Neural crest cell (in vitro differentiated cells): ENCODE results near the gene ATG10. TPM values are rescaled to one million over a fixed set of nuclear protein-coding genes. Genes with fewer than 3 reads are reported as not detected.

Experiments used
- DNase-seq: peaks from one replicate; pipeline ENCODE4 v3.0.0; 2021; ENCODE audit warnings: low read depth, mixed read lengths, low spot score
- H3K27ac Mint-ChIP-seq: one replicate; pipeline ENCODE4 v1.8.0; 2021; ENCODE audit warnings: mild to moderate bottlenecking, mixed read lengths; ENCODE audit not compliant: unreplicated experiment
- H3K27me3 Mint-ChIP-seq: 2 replicates; pipeline ENCODE4 v1.8.0; 2021; ENCODE audit warnings: low read depth, mild to moderate bottlenecking, mixed read lengths
- H3K36me3 Mint-ChIP-seq: 2 replicates; pipeline ENCODE4 v1.8.0; 2021; ENCODE audit warnings: low read depth, mild to moderate bottlenecking, mixed read lengths
- H3K4me1 Mint-ChIP-seq: 2 replicates; pipeline ENCODE4 v1.8.0; 2021; ENCODE audit warnings: mixed read lengths
- H3K4me3 Mint-ChIP-seq: one replicate; pipeline ENCODE4 v1.8.0; 2021; ENCODE audit warnings: mild to moderate bottlenecking, mixed read lengths
- H3K9me3 Mint-ChIP-seq: 2 replicates; pipeline ENCODE4 v1.8.0; 2021; ENCODE audit warnings: mixed read lengths
- total RNA-seq: library from RNA; stranded (reverse); gene quantifications from 2 replicates; pipeline ENCODE4 v1.2.1, GENCODE V29; 2021
- TF ChIP-seq, protein P1 (sequence below): fragments of 200-600 bp; sonication (generic); conservative IDR thresholded peaks from 2 replicates; pipeline ENCODE4 v1.5.0; 2021; ENCODE audit warnings: antibody characterized with exemption, mild to moderate bottlenecking

The ATG10 gene
- total RNA-seq, 1 donor from 2014 or later = 5.9 TPM

DNA sequence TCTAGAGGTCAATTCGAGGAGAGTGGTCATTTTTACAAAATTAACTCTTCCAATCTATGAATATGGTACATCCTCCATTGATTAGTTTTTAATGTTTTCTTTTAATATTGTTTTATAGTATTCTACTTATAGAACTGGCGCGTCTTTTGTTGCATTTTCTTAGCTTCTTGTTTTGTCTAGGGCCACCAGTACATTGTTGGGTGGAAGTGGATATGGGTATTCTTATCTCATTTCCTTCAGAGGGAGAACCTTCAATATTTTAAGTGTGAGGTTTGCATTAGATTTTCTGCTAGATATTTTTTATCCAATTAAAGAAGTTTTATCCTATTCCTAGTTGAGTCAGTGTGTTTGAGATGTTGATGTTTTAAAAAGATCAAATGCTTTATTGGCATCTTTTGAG is 236.5 kb downstream of the ATG10 start:
- Mint-ChIP-seq H3K9me3 (no peaks in the 10 kb centered on the region), H3K27ac (no peak overlapping the region), H3K4me1 (no peaks in the 10 kb centered on the region), H3K4me3 (no peak overlapping the region), H3K36me3 (no peaks in the 10 kb centered on the region), H3K27me3 (no peaks in the 10 kb centered on the region)
- TF ChIP-seq, protein P1, sequence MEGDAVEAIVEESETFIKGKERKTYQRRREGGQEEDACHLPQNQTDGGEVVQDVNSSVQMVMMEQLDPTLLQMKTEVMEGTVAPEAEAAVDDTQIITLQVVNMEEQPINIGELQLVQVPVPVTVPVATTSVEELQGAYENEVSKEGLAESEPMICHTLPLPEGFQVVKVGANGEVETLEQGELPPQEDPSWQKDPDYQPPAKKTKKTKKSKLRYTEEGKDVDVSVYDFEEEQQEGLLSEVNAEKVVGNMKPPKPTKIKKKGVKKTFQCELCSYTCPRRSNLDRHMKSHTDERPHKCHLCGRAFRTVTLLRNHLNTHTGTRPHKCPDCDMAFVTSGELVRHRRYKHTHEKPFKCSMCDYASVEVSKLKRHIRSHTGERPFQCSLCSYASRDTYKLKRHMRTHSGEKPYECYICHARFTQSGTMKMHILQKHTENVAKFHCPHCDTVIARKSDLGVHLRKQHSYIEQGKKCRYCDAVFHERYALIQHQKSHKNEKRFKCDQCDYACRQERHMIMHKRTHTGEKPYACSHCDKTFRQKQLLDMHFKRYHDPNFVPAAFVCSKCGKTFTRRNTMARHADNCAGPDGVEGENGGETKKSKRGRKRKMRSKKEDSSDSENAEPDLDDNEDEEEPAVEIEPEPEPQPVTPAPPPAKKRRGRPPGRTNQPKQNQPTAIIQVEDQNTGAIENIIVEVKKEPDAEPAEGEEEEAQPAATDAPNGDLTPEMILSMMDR = no peak
- DNase-seq = no peak

DNA sequence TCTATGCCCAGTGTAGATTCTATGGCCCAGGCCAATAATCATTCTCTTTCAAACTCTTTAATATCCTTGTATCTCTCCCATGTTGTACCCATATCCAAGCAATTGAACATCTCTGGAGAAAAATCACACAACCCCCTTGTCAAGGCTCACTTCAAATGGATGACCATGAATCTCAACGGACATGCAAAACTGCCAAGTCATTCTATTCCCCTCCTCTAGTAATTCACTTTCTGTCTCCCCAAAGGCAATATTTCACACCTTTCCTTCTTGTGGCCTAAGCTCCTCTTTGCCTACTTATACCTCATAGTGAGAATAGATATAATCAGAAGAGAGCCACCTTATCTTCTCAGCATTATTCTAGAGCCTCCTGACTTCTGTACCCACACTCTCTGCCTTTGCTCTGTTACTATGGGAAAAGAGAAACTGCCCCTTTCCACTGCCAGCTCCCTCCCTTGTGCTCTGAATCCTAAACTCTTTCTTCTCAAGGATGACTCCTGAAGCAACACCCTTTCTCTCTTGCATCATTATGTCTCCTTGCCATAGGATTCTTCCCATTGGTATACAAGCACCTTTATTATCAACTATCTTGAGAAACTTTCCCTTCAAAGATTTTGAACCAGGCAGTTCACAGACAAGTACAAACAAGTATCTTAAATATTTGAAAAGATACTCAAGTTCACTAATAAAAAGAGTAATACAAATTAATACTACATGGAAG is 240.2 kb downstream of the ATG10 start:
- Mint-ChIP-seq H3K27ac (no peak overlapping the region), H3K4me1 (no peaks in the 10 kb centered on the region), H3K4me3 (no peak overlapping the region), H3K9me3 (no peaks in the 10 kb centered on the region), H3K36me3 (no peaks in the 10 kb centered on the region), H3K27me3 (no peaks in the 10 kb centered on the region)
- no peak for DNase-seq
- TF ChIP-seq, protein P1 = no peak

DNA sequence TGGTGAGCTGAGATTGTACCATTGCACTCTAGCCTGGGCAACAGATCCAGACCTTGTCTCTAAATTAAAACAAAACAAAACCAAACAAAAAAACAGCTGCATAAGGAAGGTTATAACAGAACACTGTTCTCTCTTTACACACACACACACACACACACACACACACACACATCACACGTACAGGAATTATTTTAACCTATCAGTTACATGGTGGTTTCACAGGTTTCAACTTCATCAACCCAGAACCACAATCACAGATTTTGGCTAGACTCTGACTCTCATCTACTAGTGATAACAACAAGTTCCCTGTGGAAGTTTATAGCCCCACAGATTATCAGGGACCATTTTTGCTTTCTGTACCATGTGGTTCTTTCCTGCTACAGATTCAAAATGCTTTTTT is 246.1 kb downstream of the ATG10 start:
- no peaks in the 10 kb centered on the region for H3K27me3 Mint-ChIP-seq
- no peak for DNase-seq
- H3K9me3 Mint-ChIP-seq = no peaks in the 10 kb centered on the region
- no peaks in the 10 kb centered on the region for H3K36me3 Mint-ChIP-seq
- H3K4me3 Mint-ChIP-seq = no peak overlapping the region
- TF ChIP-seq, protein P1 = no peak
- H3K27ac Mint-ChIP-seq = no peak overlapping the region
- no peaks in the 10 kb centered on the region for H3K4me1 Mint-ChIP-seq

DNA sequence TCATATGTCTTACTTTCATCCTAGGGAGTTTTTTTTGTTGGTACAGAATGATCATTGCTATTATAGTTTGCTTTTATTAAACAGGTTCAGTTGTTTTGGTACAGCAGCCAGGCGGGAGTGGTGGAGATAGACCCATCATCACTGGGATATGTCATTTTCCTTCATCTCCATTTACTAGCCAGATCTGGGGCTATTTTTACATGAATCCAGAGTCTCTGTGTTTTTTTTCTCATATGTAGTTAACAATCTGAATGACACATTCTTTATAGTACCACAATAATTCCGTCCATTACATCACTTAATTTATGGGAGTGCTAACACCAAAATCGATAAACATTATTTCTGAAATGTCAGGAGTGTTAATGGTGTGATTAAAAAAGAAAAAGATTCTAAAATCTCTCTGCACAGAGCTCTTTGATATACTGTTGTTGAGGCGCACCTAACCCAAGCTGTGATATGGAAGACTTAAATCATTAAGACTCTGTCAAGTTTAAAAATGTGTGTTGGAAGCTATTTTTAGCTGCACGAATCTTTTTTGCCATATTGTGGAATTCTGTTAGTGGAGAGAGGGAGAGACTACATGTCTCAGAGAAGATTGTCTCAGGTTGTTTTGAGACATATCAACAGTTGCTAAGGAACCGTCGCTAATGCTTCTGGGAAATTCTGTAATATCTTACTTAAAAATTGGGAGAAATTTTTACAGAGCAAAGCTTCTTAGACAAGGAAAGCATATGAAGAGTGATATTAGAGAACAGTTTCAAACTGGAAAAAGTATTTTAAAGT is 246.7 kb downstream of the ATG10 start:
- H3K27me3 Mint-ChIP-seq = no peaks in the 10 kb centered on the region
- TF ChIP-seq, protein P1 = no peak
- H3K36me3 Mint-ChIP-seq = no peaks in the 10 kb centered on the region
- H3K9me3 Mint-ChIP-seq = no peaks in the 10 kb centered on the region
- H3K4me3 Mint-ChIP-seq = no peak overlapping the region
- no peaks in the 10 kb centered on the region for H3K4me1 Mint-ChIP-seq
- DNase-seq = no peak
- H3K27ac Mint-ChIP-seq = no peak overlapping the region

DNA sequence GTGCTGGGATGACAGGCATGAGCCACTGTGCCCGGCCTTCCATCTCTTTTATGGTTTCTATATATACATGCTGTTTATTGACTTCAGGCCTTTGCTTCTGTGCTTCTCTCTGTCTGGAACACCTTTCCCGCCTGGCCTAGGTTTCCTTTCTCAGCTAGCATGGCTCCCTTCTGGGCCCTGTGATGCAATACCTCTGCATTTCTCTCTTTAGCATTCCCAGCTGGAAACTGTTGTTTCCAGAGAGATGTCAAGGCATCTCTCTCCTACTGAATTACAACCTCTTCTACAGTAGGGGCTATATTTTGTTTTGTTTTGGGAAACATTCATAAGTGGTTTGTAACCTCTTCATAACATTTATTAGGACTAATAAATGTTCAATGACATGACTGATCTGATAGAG is 249.2 kb downstream of the ATG10 start:
- no peak overlapping the region for H3K27ac Mint-ChIP-seq
- TF ChIP-seq, protein P1 = no peak
- DNase-seq = no peak
- H3K4me1 Mint-ChIP-seq = peaks cover 5% of the 10 kb centered on the region
- no peaks in the 10 kb centered on the region for H3K27me3 Mint-ChIP-seq
- no peaks in the 10 kb centered on the region for H3K36me3 Mint-ChIP-seq
- no peak overlapping the region for H3K4me3 Mint-ChIP-seq
- H3K9me3 Mint-ChIP-seq = no peaks in the 10 kb centered on the region
